ENCODE results near the gene ARL11. TPM values are rescaled to one million over a fixed set of nuclear protein-coding genes. Genes with fewer than 3 reads are reported as not detected.
"Not testable (repeated sequence)": the region's sequence is repeated elsewhere in the genome, so short reads cannot be mapped to it uniquely, and the experiment has no call there.

Gene ARL11
- total and polyA plus RNA-seq, 12 donors: 0.09 to 1.1 (median 0.23) TPM

DNA sequence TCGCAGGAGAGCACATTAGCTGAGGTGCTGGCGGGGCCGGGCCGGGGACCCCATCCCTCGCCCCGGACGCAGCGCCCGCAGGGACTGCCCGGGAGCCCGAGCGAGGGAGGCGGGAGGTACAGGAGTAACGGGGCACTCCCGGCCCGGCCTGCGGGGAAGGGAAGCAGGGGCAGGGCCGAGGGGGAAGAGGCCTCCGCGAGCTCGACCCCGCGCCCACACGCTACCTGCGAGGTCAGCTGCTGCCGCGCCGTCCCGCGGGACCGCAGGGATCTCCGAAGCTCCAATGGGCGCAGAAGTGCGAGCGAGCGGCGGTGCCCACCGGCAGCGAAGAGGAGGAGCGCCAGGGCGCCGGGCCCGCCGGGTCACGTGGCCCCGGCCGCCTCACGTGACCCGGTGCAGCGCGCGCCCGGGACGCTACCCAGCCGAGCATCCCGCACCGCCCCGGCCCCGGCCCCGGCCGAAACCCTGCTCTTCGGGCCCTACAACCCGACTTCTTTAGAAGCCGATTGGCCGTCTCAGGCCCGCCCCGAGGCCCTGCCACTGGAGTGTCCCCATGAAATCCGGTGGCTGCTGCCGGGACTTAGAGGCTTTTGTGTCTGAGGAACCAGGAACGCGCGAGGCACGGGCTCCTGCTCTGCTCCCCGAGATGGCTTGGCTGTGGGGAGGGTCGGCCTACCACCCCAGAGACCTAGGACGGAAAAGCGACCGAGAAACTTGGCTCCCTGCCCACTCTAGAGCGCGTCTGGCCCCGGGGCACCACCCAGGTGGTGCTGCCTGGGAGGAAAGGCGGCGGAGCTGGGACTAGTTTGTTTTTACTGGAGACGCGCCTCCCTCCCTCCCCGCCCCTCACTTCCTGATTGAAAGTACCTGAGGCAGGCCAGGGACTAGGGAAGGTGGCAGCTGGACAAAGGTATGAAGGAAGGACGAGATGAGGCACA lies 42.8 kb upstream of the ARL11 start, which contains the start of gene RCBTB1:
RCBTB1 (minus strand) TSS at position 339 of the 938 bp plus-strand sequence. CDS start 18,279 bp downstream, outside the sequence.
- Histone ChIP-seq H3K4me3 (peak within 1 kb of the TSS; percentile 65 to 99 (median 90)), H3K36me3 (peaks cover 0 to 18% (median 0%) of the 10 kb centered on the region in 9 donors), H3K27ac (peak within 1 kb of the TSS in 9 of 10 donors; percentile 75 to 90 (median 83)), H3K9me3 (no peaks in the 10 kb centered on the region), H3K27me3 (no peaks in the 10 kb centered on the region), H3K4me1 (peaks cover 0 to 25% (median 17%) of the 10 kb centered on the region in 9 donors)
- WGBS, 2 donors: 1% methylated on average over 78 to 87 of the region's 87 CpGs
- TF ChIP-seq, protein P1, sequence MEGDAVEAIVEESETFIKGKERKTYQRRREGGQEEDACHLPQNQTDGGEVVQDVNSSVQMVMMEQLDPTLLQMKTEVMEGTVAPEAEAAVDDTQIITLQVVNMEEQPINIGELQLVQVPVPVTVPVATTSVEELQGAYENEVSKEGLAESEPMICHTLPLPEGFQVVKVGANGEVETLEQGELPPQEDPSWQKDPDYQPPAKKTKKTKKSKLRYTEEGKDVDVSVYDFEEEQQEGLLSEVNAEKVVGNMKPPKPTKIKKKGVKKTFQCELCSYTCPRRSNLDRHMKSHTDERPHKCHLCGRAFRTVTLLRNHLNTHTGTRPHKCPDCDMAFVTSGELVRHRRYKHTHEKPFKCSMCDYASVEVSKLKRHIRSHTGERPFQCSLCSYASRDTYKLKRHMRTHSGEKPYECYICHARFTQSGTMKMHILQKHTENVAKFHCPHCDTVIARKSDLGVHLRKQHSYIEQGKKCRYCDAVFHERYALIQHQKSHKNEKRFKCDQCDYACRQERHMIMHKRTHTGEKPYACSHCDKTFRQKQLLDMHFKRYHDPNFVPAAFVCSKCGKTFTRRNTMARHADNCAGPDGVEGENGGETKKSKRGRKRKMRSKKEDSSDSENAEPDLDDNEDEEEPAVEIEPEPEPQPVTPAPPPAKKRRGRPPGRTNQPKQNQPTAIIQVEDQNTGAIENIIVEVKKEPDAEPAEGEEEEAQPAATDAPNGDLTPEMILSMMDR (IDR thresholded peaks at IDR 0.05): no peak
- intact Hi-C loops (cut with DNase I): loop anchor here in 4 of 10 donors (5.0 to 10.0 kb wide), 3 partner anchors 88 to 141 kb away; partner anchors contain the start of genes PHF11 (in 3 of the 4), CAB39L (in 1 of the 4) and SETDB2 (in 1 of the 4)
- ATAC-seq (peak; percentile 97 to 99 (median 98)), DNase-seq (peak; percentile 42 to 73)

DNA sequence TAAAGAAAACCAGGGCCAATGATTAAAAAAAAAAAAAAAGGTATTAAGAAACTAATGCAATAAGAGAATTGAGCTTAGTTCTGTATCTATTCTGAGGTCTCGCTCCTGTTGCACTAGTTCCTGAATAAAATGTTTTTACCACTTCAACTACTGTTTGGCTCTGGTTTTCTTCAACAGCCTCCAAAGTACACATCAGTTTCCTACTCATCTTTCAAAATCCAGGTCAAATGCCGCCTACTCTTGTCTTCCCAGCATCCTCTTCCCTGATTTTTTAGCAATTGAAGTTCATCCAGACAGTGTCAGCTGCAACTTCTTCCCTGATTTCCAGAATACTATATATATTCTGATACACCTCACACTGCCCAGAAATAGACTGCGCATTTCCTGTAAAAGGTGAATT lies 41.6 kb upstream of the ARL11 start:
- TF ChIP-seq, protein P1 (IDR thresholded peaks at IDR 0.05): no peak
- 90 to 95% methylated on average over 3 of the region's 3 CpGs for WGBS, 2 donors
- intact Hi-C loops (cut with DNase I): loop anchor here in 4 of 10 donors (5.0 to 10.0 kb wide), 3 partner anchors 89 to 142 kb away; partner anchors contain the start of genes PHF11 (in 3 of the 4), CAB39L (in 1 of the 4) and SETDB2 (in 1 of the 4)
- Histone ChIP-seq H3K9me3 (no peaks in the 10 kb centered on the region), H3K4me1 (peaks cover 0 to 25% (median 17%) of the 10 kb centered on the region in 9 donors), H3K36me3 (peaks cover 0 to 5% (median 0%) of the 10 kb centered on the region in 9 donors), H3K27ac (no peak overlapping the region), H3K4me3 (no peak overlapping the region), H3K27me3 (no peaks in the 10 kb centered on the region)
- no peak for ATAC-seq
- no peak for DNase-seq

DNA sequence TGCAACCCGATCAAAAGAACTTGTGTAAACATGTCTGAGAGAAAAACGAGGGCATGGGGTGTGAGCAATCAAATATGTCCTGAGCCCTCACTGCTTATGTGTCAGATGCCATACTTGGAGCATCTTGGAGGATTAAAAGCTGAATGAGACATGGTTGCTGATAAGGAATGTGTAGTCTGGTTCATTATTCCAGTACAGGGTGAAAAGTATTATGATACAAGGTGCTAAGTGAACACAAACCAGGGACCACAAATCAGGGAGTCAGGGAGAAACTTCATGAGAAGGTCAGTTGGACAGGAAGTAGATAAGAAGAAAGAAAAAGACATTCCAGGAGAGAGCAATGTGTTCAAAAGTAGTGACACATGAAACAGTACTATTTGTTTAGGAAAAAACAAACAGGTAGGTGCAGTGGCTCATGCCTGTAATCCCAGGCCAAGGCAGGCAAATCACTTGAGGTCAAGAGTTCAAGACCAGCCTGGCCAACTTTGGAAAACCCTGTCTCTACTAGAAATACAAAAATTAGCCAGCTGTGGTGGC lies 40.9 kb upstream of the ARL11 start:
- ATAC-seq: no peak
- no peaks in the 10 kb centered on the region for H3K27me3 ChIP-seq
- H3K27ac ChIP-seq: no peak overlapping the region
- DNase-seq: no peak
- H3K36me3 ChIP-seq: no peaks in the 10 kb centered on the region
- intact Hi-C loops (cut with DNase I): loop anchor here in 4 of 10 donors (5.0 to 10.0 kb wide), 3 partner anchors 90 to 143 kb away; partner anchors contain the start of genes PHF11 (in 3 of the 4), CAB39L (in 1 of the 4) and SETDB2 (in 1 of the 4)
- H3K9me3 ChIP-seq: no peaks in the 10 kb centered on the region
- TF ChIP-seq, protein P1 (IDR thresholded peaks at IDR 0.05): no peak
- 60 to 69% methylated on average over 2 of the region's 2 CpGs for WGBS, 2 donors
- H3K4me1 ChIP-seq: peaks cover 0 to 25% (median 17%) of the 10 kb centered on the region in 9 donors
- no peak overlapping the region for H3K4me3 ChIP-seq

DNA sequence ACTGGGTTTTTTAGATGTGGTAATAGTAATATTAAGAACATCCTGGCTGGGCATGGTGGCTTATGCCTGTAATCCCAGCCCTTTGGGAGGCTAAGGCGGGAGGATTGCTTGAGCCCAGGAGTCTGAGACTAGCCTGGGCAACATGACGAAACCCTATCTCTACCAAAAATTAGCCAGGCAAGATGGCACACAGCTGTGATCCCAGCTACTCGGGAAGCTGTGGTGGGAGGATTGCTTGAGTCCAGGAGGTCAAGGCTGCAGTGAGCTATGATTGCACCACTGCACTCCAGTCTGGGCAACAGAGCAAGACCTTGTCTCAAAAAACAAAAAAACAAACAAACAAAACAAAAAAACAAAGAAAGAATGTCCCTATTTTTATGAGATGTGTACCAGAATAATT lies 37.6 kb upstream of the ARL11 start:
- H3K27ac ChIP-seq; DNase-seq; ATAC-seq; H3K4me3 ChIP-seq; H3K9me3 ChIP-seq; H3K4me1 ChIP-seq; H3K36me3 ChIP-seq; H3K27me3 ChIP-seq; intact Hi-C loops (cut with DNase I): not testable (repeated sequence)
- WGBS, 2 donors: 78 to 83% methylated on average over 3 of the region's 3 CpGs

DNA sequence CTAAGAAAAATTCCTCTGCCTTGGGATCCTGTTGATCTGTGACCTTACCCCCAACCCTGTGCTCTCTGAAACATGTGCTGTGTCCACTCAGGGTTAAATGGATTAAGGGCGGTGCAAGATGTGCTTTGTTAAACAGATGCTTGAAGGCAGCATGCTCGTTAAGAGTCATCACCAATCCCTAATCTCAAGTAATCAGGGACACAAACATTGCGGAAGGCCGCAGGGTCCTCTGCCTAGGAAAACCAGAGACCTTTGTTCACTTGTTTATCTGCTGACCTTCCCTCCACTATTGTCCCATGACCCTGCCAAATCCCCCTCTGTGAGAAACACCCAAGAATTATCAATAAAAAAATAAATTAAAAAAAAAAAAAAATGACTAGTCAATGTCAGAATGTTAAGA lies 34.4 kb upstream of the ARL11 start:
- H3K9me3 ChIP-seq; H3K4me3 ChIP-seq; H3K27ac ChIP-seq; DNase-seq; ATAC-seq; H3K4me1 ChIP-seq; H3K36me3 ChIP-seq; H3K27me3 ChIP-seq; intact Hi-C loops (cut with DNase I): not testable (repeated sequence)
- WGBS, 2 donors: 63 to 89% methylated on average over 3 of the region's 4 CpGs
